Fibroblast of lung (primary cell): Measurements from ENCODE around the gene DISP1. TPM values are rescaled to one million over a fixed set of nuclear protein-coding genes. Genes with fewer than 3 reads are reported as not detected.

Experiments used
- DNase-seq, 2 donors: peaks; one replicate each; pipeline versions ENCODE4 v3.0.0 to v3.0.0-alpha.2; 2010; ENCODE audit warnings: low read depth in 2 of 2
- H2AFZ ChIP-seq: 2 replicates; pipeline ENCODE4 v1.5.1; 2012; ENCODE audit warnings: low read length, control low read depth, inconsistent platforms
- H3K27ac ChIP-seq: 2 replicates; pipeline ENCODE4 v1.5.1; 2011; ENCODE audit warnings: low read length, control low read depth; ENCODE audit not compliant: insufficient read depth
- H3K27me3 ChIP-seq: 2 replicates; pipeline ENCODE4 v1.5.1; 2011; ENCODE audit warnings: mild to moderate bottlenecking, low read length; ENCODE audit not compliant: control insufficient read depth, insufficient read depth
- H3K36me3 ChIP-seq: 2 replicates; pipeline ENCODE4 v1.5.1; 2011; ENCODE audit warnings: low read length; ENCODE audit not compliant: control insufficient read depth, insufficient read depth
- H3K4me1 ChIP-seq: 2 replicates; pipeline ENCODE4 v1.5.1; 2011; ENCODE audit warnings: low read length; ENCODE audit not compliant: control insufficient read depth, insufficient read depth; ENCODE audit errors: extremely low read depth
- H3K4me2 ChIP-seq: 2 replicates; pipeline ENCODE4 v1.5.1; 2011; ENCODE audit warnings: low read length, control low read depth; ENCODE audit not compliant: insufficient read depth; ENCODE audit errors: extremely low read depth
- H3K4me3 ChIP-seq, 4 experiments: fragments of 200-600 bp in 1 of 4; sonication (generic) in 1 of 4; replicated peaks in 1 of 4; 2 replicates each; pipeline ENCODE4 v1.5.1; 2011 to 2016; ENCODE audit warnings: low read length in 4 of 4, low read depth in 3 of 4, mild to moderate bottlenecking in 3 of 4, control low read depth in 2 of 4, inconsistent platforms in 1 of 4, mixed read lengths in 1 of 4; ENCODE audit not compliant: insufficient read depth in 1 of 4; ENCODE audit errors: control extremely low read depth in 1 of 4
- H3K79me2 ChIP-seq: 2 replicates; pipeline ENCODE4 v1.5.1; 2012; ENCODE audit warnings: mild to moderate bottlenecking, low read length, inconsistent platforms; ENCODE audit not compliant: control insufficient read depth, insufficient read depth
- H3K9ac ChIP-seq: 2 replicates; pipeline ENCODE4 v1.5.1; 2011; ENCODE audit warnings: mild to moderate bottlenecking, low read length, control low read depth; ENCODE audit not compliant: insufficient read depth
- H3K9me3 ChIP-seq: 2 replicates; pipeline ENCODE4 v1.5.1; 2012; ENCODE audit warnings: low read depth, low read length; ENCODE audit not compliant: control insufficient read depth, insufficient read depth
- H4K20me1 ChIP-seq: 2 replicates; pipeline ENCODE4 v1.5.1; 2011; ENCODE audit warnings: low read length; ENCODE audit not compliant: control insufficient read depth, insufficient read depth; ENCODE audit errors: extremely low read depth
- EZH2 ChIP-seq: IDR thresholded peaks from 2 replicates; pipeline ENCODE4 v1.5.1; 2012; ENCODE audit warnings: low read length, control low read depth, mild to moderate bottlenecking; ENCODE audit errors: missing control alignments
- polyA plus RNA-seq, 2 donors: library from polyadenylated mRNA; depleted of rRNA in 1 of 2; stranded (reverse) in 1 of 2; unstranded in 1 of 2; fragments of >200 nt; gene quantifications; 2 replicates each; pipeline ENCODE4 v1.2.1, GENCODE V29; 2011 to 2012; ENCODE audit warnings: missing spikeins in 1 of 2
- total RNA-seq: library from RNA; depleted of rRNA; stranded (reverse); fragments of >200 nt; gene quantifications from 2 replicates; pipeline ENCODE4 v1.2.1, GENCODE V29; 2014
- TF ChIP-seq, protein P1 (sequence below), 2 donors: IDR thresholded peaks in 1 of 2; conservative IDR thresholded peaks in 1 of 2; 1 replicate in 1 of 2; 2 replicates in 1 of 2; pipeline ENCODE4 v1.5.1; 2011 to 2012; ENCODE audit warnings: low read length in 2 of 2, control low read depth in 1 of 2, inconsistent platforms in 1 of 2, low read depth in 1 of 2, mild to moderate bottlenecking in 1 of 2

The DISP1 gene
- total and polyA plus RNA-seq, 2 donors (not counting 1 experiment from before 2014, with no cell fraction given): 5.9 to 8.7 TPM

DNA sequence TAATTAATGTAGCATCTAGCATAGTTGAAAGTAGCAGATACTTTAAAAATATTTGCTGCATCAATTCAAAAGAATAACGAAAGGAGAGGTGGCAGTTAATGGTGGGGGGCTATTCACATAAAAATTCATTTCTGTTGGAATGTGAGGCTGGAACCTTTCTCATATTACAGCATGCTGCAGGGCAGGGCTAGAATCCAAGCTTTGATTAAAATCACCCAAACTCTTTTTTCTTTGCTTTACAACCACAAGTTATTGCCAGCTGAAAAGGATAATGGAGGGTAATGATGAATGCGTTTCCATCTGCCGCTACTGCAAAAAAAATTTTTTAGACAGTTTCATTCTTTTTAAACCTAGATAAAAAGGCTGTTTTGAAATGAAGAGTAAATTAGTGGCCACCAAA is 9.8 kb downstream of the DISP1 start:
- Histone ChIP-seq H3K9ac (no peak overlapping the region), H3K27me3 (no peaks in the 10 kb centered on the region), H3K4me3 (no peak overlapping the region), H3K79me2 (peaks cover 6% of the 10 kb centered on the region), H3K4me2 (peak overlapping the region; percentile 8), H3K36me3 (no peaks in the 10 kb centered on the region), H3K9me3 (no peaks in the 10 kb centered on the region), H3K4me1 (peaks cover 2% of the 10 kb centered on the region), H4K20me1 (no peaks in the 10 kb centered on the region), H2AFZ (no peak overlapping the region), H3K27ac (no peak overlapping the region)
- TF ChIP-seq EZH2: no peak
- TF ChIP-seq, protein P1, sequence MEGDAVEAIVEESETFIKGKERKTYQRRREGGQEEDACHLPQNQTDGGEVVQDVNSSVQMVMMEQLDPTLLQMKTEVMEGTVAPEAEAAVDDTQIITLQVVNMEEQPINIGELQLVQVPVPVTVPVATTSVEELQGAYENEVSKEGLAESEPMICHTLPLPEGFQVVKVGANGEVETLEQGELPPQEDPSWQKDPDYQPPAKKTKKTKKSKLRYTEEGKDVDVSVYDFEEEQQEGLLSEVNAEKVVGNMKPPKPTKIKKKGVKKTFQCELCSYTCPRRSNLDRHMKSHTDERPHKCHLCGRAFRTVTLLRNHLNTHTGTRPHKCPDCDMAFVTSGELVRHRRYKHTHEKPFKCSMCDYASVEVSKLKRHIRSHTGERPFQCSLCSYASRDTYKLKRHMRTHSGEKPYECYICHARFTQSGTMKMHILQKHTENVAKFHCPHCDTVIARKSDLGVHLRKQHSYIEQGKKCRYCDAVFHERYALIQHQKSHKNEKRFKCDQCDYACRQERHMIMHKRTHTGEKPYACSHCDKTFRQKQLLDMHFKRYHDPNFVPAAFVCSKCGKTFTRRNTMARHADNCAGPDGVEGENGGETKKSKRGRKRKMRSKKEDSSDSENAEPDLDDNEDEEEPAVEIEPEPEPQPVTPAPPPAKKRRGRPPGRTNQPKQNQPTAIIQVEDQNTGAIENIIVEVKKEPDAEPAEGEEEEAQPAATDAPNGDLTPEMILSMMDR (conservative IDR thresholded peaks at IDR 0.05 in 1 of 2, IDR thresholded peaks at IDR 0.05 in 1 of 2; ENCODE audit: low read depth in 1 of 2, low read length in 2 of 2): no peak
- peak in 1 of 2 donors; percentile 42 for DNase-seq

DNA sequence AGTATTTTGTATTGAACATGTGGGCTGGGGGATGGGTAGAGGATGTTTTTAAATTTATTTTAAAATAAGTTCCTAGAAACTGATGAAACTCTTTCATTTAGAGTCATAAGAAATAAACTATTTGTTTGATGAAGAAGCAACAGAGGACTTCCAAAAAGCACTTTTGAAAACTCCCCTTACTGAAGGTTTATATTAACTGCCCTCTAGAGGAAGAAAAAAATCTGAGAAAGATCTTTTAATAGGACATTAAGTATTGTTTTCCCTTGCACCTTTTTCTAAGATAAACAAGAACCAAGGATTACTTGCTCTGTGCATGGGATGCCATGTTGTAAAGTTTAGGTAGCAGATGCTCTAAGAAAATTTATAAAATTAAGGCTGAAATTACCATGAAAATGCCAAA is 14.1 kb downstream of the DISP1 start:
- DNase-seq: no peak
- H3K4me3 ChIP-seq: no peak overlapping the region
- no peak overlapping the region for H3K9ac ChIP-seq
- TF ChIP-seq, protein P1 (conservative IDR thresholded peaks at IDR 0.05 in 1 of 2, IDR thresholded peaks at IDR 0.05 in 1 of 2; ENCODE audit: low read depth in 1 of 2, low read length in 2 of 2): peak in 1 of 2 donors; percentile 34
- no peak for TF ChIP-seq EZH2
- no peaks in the 10 kb centered on the region for H3K36me3 ChIP-seq
- no peaks in the 10 kb centered on the region for H3K27me3 ChIP-seq
- H3K27ac ChIP-seq: no peak overlapping the region
- H3K79me2 ChIP-seq: no peaks in the 10 kb centered on the region
- no peaks in the 10 kb centered on the region for H3K4me1 ChIP-seq
- no peaks in the 10 kb centered on the region for H4K20me1 ChIP-seq
- no peak overlapping the region for H2AFZ ChIP-seq
- H3K4me2 ChIP-seq: no peak overlapping the region
- no peaks in the 10 kb centered on the region for H3K9me3 ChIP-seq

DNA sequence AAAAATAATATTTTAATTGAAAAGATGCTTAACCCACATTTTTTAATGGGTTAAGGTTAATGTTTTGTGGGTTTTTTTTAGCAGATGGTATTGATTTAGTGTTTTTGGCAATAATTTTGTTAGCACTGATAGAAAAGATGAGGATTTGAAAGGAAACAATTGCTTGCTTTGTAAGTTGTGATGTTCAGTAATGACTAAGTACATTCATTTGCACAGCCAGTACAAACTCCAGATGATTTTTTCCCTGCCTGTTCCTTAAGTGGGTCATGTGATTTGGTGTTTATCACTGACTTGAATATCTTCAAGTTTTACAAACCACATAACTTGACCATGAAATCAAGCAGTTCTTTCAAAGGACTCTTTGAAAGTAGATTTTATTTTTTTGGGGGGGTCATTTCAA is 15.0 kb downstream of the DISP1 start:
- no peaks in the 10 kb centered on the region for H4K20me1 ChIP-seq
- no peak overlapping the region for H2AFZ ChIP-seq
- no peaks in the 10 kb centered on the region for H3K36me3 ChIP-seq
- no peaks in the 10 kb centered on the region for H3K4me1 ChIP-seq
- H3K27ac ChIP-seq: no peak overlapping the region
- no peaks in the 10 kb centered on the region for H3K27me3 ChIP-seq
- H3K4me2 ChIP-seq: no peak overlapping the region
- H3K79me2 ChIP-seq: no peaks in the 10 kb centered on the region
- H3K9ac ChIP-seq: no peak overlapping the region
- DNase-seq: peak; percentile 74 to 88
- no peaks in the 10 kb centered on the region for H3K9me3 ChIP-seq
- H3K4me3 ChIP-seq: no peak overlapping the region
- no peak for TF ChIP-seq EZH2
- TF ChIP-seq, protein P1 (conservative IDR thresholded peaks at IDR 0.05 in 1 of 2, IDR thresholded peaks at IDR 0.05 in 1 of 2; ENCODE audit: low read depth in 1 of 2, low read length in 2 of 2): no peak
